Calu3 (cell line): ENCODE data around the gene EPAS1. TPM values are rescaled to one million over a fixed set of nuclear protein-coding genes. Genes with fewer than 3 reads are reported as not detected.

Experiments used
- BruUV-seq: library from RNA; stranded (reverse); fragments of 400-500 nt; replicated peaks from 2 replicates; lab custom pipeline; 2021; lab: Mats Ljungman, UMichigan
- CTCF ChIA-PET: fragments of 300-600 bp; sonication (Branson Sonifier 250); formaldehyde crosslinking; loops from one replicate; lab custom pipeline; 2022; ENCODE audit warnings: antibody characterized with exemption; lab: Charles Lee
- DNase-seq: peaks from one replicate; pipeline ENCODE4 v3.0.0; 2022
- H3K27ac Mint-ChIP-seq: one replicate; pipeline ENCODE4 v1.8.0; 2022; ENCODE audit warnings: mixed read lengths; ENCODE audit not compliant: unreplicated experiment
- H3K27me3 Mint-ChIP-seq: one replicate; pipeline ENCODE4 v1.8.0; 2022; ENCODE audit warnings: mixed read lengths; ENCODE audit not compliant: unreplicated experiment
- H3K36me3 Mint-ChIP-seq: one replicate; pipeline ENCODE4 v1.8.0; 2022; ENCODE audit warnings: mild to moderate bottlenecking, moderate library complexity, mixed read lengths; ENCODE audit not compliant: insufficient read depth, unreplicated experiment
- H3K4me1 Mint-ChIP-seq: one replicate; pipeline ENCODE4 v1.8.0; 2022; ENCODE audit warnings: mild to moderate bottlenecking, low read depth, mixed read lengths; ENCODE audit not compliant: unreplicated experiment
- H3K4me3 Mint-ChIP-seq: one replicate; pipeline ENCODE4 v1.8.0; 2022; ENCODE audit warnings: mild to moderate bottlenecking, low read depth, moderate library complexity, mixed read lengths; ENCODE audit not compliant: unreplicated experiment
- H3K9me3 Mint-ChIP-seq: one replicate; pipeline ENCODE4 v1.8.0; 2022; ENCODE audit warnings: low read depth, mixed read lengths; ENCODE audit not compliant: unreplicated experiment
- CTCF ChIP-seq: fragments of 200-600 bp; IDR thresholded peaks from one replicate; pipeline ENCODE4 v1.8.0; 2022; ENCODE audit warnings: antibody characterized with exemption; ENCODE audit not compliant: unreplicated experiment
- intact Hi-C: fragments of 100-400 bp; cut with micrococcal nuclease; formaldehyde crosslinking; loops from one replicate; pipeline ENCODE4 v1.10.0; 2022; ENCODE audit not compliant: unreplicated experiment
- total RNA-seq: library from RNA; stranded (reverse); gene quantifications from 2 replicates; pipeline ENCODE4 v1.2.3, GENCODE V29; 2022

EPAS1 gene
- total RNA-seq, 1 experiment from 2014 or later, result 18.5 TPM

- Mint-ChIP-seq H3K4me1 (peaks cover 21% of the 10 kb centered on the region), H3K27ac (no peak overlapping the region), H3K36me3 (peaks cover under 1% of the 10 kb centered on the region)
These were observed 22.5 kb downstream of the EPAS1 start for GRCh38 chr2:46319711-46320110.

GRCh38 chr2:46320141-46320567 is 22.9 kb downstream of the EPAS1 start:
- Mint-ChIP-seq H3K9me3 (no peaks in the 10 kb centered on the region), H3K4me1 (peaks cover 17% of the 10 kb centered on the region), H3K4me3 (no peak overlapping the region), H3K36me3 (no peaks in the 10 kb centered on the region), H3K27me3 (no peaks in the 10 kb centered on the region), H3K27ac (no peak overlapping the region)
- no TSS peak for BruUV-seq
- TF ChIP-seq CTCF, result no peak
- CTCF ChIA-PET, result no interaction called here
- intact Hi-C loops, result no loop called here
- no peak for DNase-seq

More at GRCh38 chr2:46319711-46320110, 22.5 kb downstream of the EPAS1 start:
- intact Hi-C loops, result no loop called here
- no peak for DNase-seq
- BruUV-seq, result no TSS peak
- Mint-ChIP-seq H3K27me3 (no peaks in the 10 kb centered on the region), H3K4me3 (no peak overlapping the region), H3K9me3 (no peaks in the 10 kb centered on the region)
- no peak for TF ChIP-seq CTCF
- CTCF ChIA-PET, result no interaction called here

GRCh38 chr2:46323730-46324129 is 26.5 kb downstream of the EPAS1 start:
- peaks cover 13% of the 10 kb centered on the region for H3K4me1 Mint-ChIP-seq
- TF ChIP-seq CTCF, result no peak
- no peak overlapping the region for H3K4me3 Mint-ChIP-seq
- CTCF ChIA-PET, result no interaction called here
- DNase-seq, result no peak
- intact Hi-C loops, result no loop called here
- no peaks in the 10 kb centered on the region for H3K27me3 Mint-ChIP-seq
- H3K27ac Mint-ChIP-seq, result no peak overlapping the region
- no peaks in the 10 kb centered on the region for H3K36me3 Mint-ChIP-seq
- H3K9me3 Mint-ChIP-seq, result no peaks in the 10 kb centered on the region
- BruUV-seq, result no TSS peak

GRCh38 chr2:46325182-46325928 is 28.1 kb downstream of the EPAS1 start:
- DNase-seq, result no peak
- Mint-ChIP-seq H3K9me3 (no peaks in the 10 kb centered on the region), H3K4me1 (peaks cover 28% of the 10 kb centered on the region), H3K4me3 (no peak overlapping the region), H3K36me3 (peaks cover 5% of the 10 kb centered on the region), H3K27ac (no peak overlapping the region), H3K27me3 (no peaks in the 10 kb centered on the region)
- BruUV-seq, result no TSS peak
- CTCF ChIA-PET, result no interaction called here
- intact Hi-C loops, result no loop called here
- no peak for TF ChIP-seq CTCF
